GM19324 (cell line): ENCODE measurements around the gene MRPS35.

Experiments used
- ATAC-seq: cut with Tn5 transposase; IDR thresholded peaks from one replicate; pipeline ENCODE4 v1.9.1; 2021; ENCODE audit warnings: mild to moderate bottlenecking, moderate library complexity; ENCODE audit not compliant: unreplicated experiment, low FRiP score

MRPS35 gene

GRCh38 chr12:27710592-27711316 is at the start of gene MRPS35:
Gene MRPS35, plus strand, starts transcription at chr12:27710832. Its CDS starts 12 bp downstream, at chr12:27710844.
- ATAC-seq: peak; percentile 97

- no peak for ATAC-seq
Measured at GRCh38 chr12:27665704-27666103, 44.9 kb upstream of the MRPS35 start.

GRCh38 chr12:27666510-27666909 is 44.1 kb upstream of the MRPS35 start:
- no peak for ATAC-seq

GRCh38 chr12:27667540-27667939 is 43.1 kb upstream of the MRPS35 start:
- no peak for ATAC-seq

- no peak for ATAC-seq
Measured at GRCh38 chr12:27672051-27672450, 38.6 kb upstream of the MRPS35 start.

- no peak for ATAC-seq
Measured at GRCh38 chr12:27672643-27673042, 38.0 kb upstream of the MRPS35 start.

- ATAC-seq: no peak
Measured at GRCh38 chr12:27673101-27673718, 37.4 kb upstream of the MRPS35 start.

GRCh38 chr12:27674989-27675388 is 35.6 kb upstream of the MRPS35 start:
- ATAC-seq: no peak

GRCh38 chr12:27680619-27681018 is 30.0 kb upstream of the MRPS35 start:
- no peak for ATAC-seq

GRCh38 chr12:27682534-27682933 is 28.1 kb upstream of the MRPS35 start:
- no peak for ATAC-seq

GRCh38 chr12:27685274-27685673 is 25.4 kb upstream of the MRPS35 start:
- no peak for ATAC-seq

- ATAC-seq: no peak
Measured at GRCh38 chr12:27686147-27686546, 24.5 kb upstream of the MRPS35 start.

- no peak for ATAC-seq
Measured at GRCh38 chr12:27688671-27689070, 22.0 kb upstream of the MRPS35 start.

GRCh38 chr12:27689558-27690180 is 21.0 kb upstream of the MRPS35 start:
- ATAC-seq: no peak

- no peak for ATAC-seq
Measured at GRCh38 chr12:27693403-27693802, 17.2 kb upstream of the MRPS35 start.

- ATAC-seq: no peak
Measured at GRCh38 chr12:27695556-27696292, 14.9 kb upstream of the MRPS35 start.

GRCh38 chr12:27696293-27696652 is 14.4 kb upstream of the MRPS35 start, which contains the start of gene REP15:
Gene REP15, plus strand, starts transcription at chr12:27696447. Its CDS starts 116 bp downstream, at chr12:27696563.
- ATAC-seq: no peak

- no peak for ATAC-seq
Measured at GRCh38 chr12:27696864-27697564, 13.6 kb upstream of the MRPS35 start.

- ATAC-seq: peak; percentile 85
Measured at GRCh38 chr12:27703720-27704452, 6.7 kb upstream of the MRPS35 start.

GRCh38 chr12:27705263-27705662 is 5.4 kb upstream of the MRPS35 start:
- ATAC-seq: no peak
